Transverse colon (tissue), 4 donors: ENCODE results near the gene LPCAT1. TPM values are rescaled to one million over a fixed set of nuclear protein-coding genes. Genes with fewer than 3 reads are reported as not detected.

Source experiments
- DNase-seq: peaks from one replicate; pipeline ENCODE4 v3.0.0-alpha.2; 2019
- H3K27ac ChIP-seq, 4 donors: fragments of 200-600 bp; sonication (generic); 2 replicates each; pipeline ENCODE4 v1.5.1; 2016 to 2018; ENCODE audit warnings: inconsistent platforms in 4 of 4
- H3K27me3 ChIP-seq: fragments of 200-600 bp; sonication (generic); 2 replicates; pipeline ENCODE4 v1.5.1; 2017; ENCODE audit warnings: inconsistent platforms
- H3K36me3 ChIP-seq, 4 donors: fragments of 200-600 bp; sonication (generic); 2 replicates each; pipeline ENCODE4 v1.5.1; 2017 to 2019; ENCODE audit warnings: inconsistent platforms in 4 of 4
- H3K4me1 ChIP-seq, 4 donors: fragments of 200-600 bp; sonication (generic); 2 replicates each; pipeline ENCODE4 v1.5.1; 2017 to 2020; ENCODE audit warnings: inconsistent platforms in 4 of 4
- H3K4me3 ChIP-seq, 4 donors: fragments of 200-600 bp; sonication (generic); 1 replicate in 1 of 4; 2 replicates in 3 of 4; pipeline versions ENCODE4 v1.5.1 to v1.6.1; 2017 to 2019; ENCODE audit warnings: inconsistent platforms in 4 of 4
- H3K9me3 ChIP-seq, 2 donors: fragments of 200-600 bp; sonication (generic); 2 replicates each; pipeline ENCODE4 v1.5.1; 2017 to 2019; ENCODE audit warnings: inconsistent platforms in 2 of 2
- CTCF ChIP-seq, 5 experiments: fragments of 200-600 bp in 3 of 5; fragments of 450-650 bp in 2 of 5; sonication (generic) in 3 of 5; IDR thresholded peaks; 1 replicate in 2 of 5; 2 replicates in 3 of 5; pipeline ENCODE4 v1.5.1; 2016 to 2017; ENCODE audit warnings: antibody characterized with exemption in 5 of 5, inconsistent platforms in 3 of 5, mild to moderate bottlenecking in 2 of 5, moderate library complexity in 1 of 5
- EP300 ChIP-seq: sonication (generic); formaldehyde crosslinking; IDR thresholded peaks from one replicate; pipeline ENCODE4 v1.6.1; 2017; ENCODE audit warnings: antibody characterized with exemption, low read depth
- POLR2A ChIP-seq: fragments of 450-650 bp; IDR thresholded peaks from one replicate; pipeline ENCODE4 v1.6.1; 2016; ENCODE audit warnings: antibody characterized with exemption, mild to moderate bottlenecking, moderate library complexity
- POLR2AphosphoS5 ChIP-seq, 3 donors: sonication (generic); formaldehyde crosslinking; IDR thresholded peaks; one replicate each; pipeline ENCODE4 v1.6.1; 2016; ENCODE audit warnings: antibody characterized with exemption in 3 of 3
- WGBS, 2 donors: methylation state at CpG; one replicate each; pipeline ENCODE4 v1.1.5; 2018; ENCODE audit warnings: low coverage in 1 of 2; 5-methylcytosine and 5-hydroxymethylcytosine counted together
- in situ Hi-C, 4 donors: fragments of 200-750 bp; cut with MboI; loops; one replicate each; pipeline versions ENCODE4 v1.15.0 to v1.15.1; 2017; ENCODE audit warnings: low sequenced_read_pairs in 3 of 4, low pct_ligation_motif_present in 1 of 4, low pct_unique_long_range_greater_than_20kb in 1 of 4
- intact Hi-C: fragments of 100-400 bp; cut with DNase I; formaldehyde crosslinking; loops from one replicate; pipeline ENCODE4 v1.15.1; 2023; ENCODE audit warnings: low total_unique reads
- total RNA-seq, 4 donors: library from RNA; depleted of rRNA; stranded (reverse); fragments of >200 nt; gene quantifications; one replicate each; pipeline ENCODE4 v1.1.0, GENCODE V29; 2016

Gene LPCAT1
- total RNA-seq, 4 donors from 2014 or later = 10.0 to 50.5 (median 21.0) TPM

- in situ Hi-C loops (no loop called here), intact Hi-C loops (no loop called here)
- no peaks in the 10 kb centered on the region for H3K27me3 ChIP-seq
- H3K36me3 ChIP-seq = no peaks in the 10 kb centered on the region
- no peak overlapping the region for H3K27ac ChIP-seq
- WGBS, 2 donors = 70 to 92% methylated on average over 4 to 27 of the region's 27 CpGs
- H3K9me3 ChIP-seq = no peaks in the 10 kb centered on the region
- TF ChIP-seq CTCF (IDR thresholded peaks at IDR 0.05) (no peak), POLR2AphosphoS5 (IDR thresholded peaks at IDR 0.05) (no peak), EP300 (no peak), POLR2A (no peak)
- no peak for DNase-seq
- H3K4me3 ChIP-seq = no peak overlapping the region
- no peaks in the 10 kb centered on the region for H3K4me1 ChIP-seq
These were observed 51.5 kb downstream of the LPCAT1 start for GRCh38 chr5:1471997-1472963.

- H3K4me1 ChIP-seq = no peaks in the 10 kb centered on the region
- intact Hi-C loops (no loop called here), in situ Hi-C loops (no loop called here)
- no peak overlapping the region for H3K27ac ChIP-seq
- no peaks in the 10 kb centered on the region for H3K27me3 ChIP-seq
- H3K36me3 ChIP-seq = no peaks in the 10 kb centered on the region
- 84% methylated on average over 8 of the region's 8 CpGs; no CpG with 5 or more reads in 1 of the 2 donors for WGBS, 2 donors
- no peak overlapping the region for H3K4me3 ChIP-seq
- no peak for DNase-seq
- TF ChIP-seq CTCF (IDR thresholded peaks at IDR 0.05) = no peak
- no peak for TF ChIP-seq POLR2A
- TF ChIP-seq EP300 = no peak
- TF ChIP-seq POLR2AphosphoS5 (IDR thresholded peaks at IDR 0.05) = no peak
- H3K9me3 ChIP-seq = no peaks in the 10 kb centered on the region
These were observed 52.4 kb downstream of the LPCAT1 start for GRCh38 chr5:1471240-1471853.

GRCh38 chr5:1470762-1471211 lies 53.0 kb downstream of the LPCAT1 start:
- WGBS, 2 donors = 78 to 80% methylated on average over 1 to 18 of the region's 18 CpGs
- intact Hi-C loops (no loop called here), in situ Hi-C loops (no loop called here)
- Histone ChIP-seq H3K9me3 (no peaks in the 10 kb centered on the region), H3K4me3 (no peak overlapping the region), H3K27me3 (no peaks in the 10 kb centered on the region), H3K4me1 (no peaks in the 10 kb centered on the region), H3K36me3 (no peaks in the 10 kb centered on the region), H3K27ac (no peak overlapping the region)
- no peak for DNase-seq
- no peak for TF ChIP-seq EP300
- no peak for TF ChIP-seq CTCF (IDR thresholded peaks at IDR 0.05)
- no peak for TF ChIP-seq POLR2A
- no peak for TF ChIP-seq POLR2AphosphoS5 (IDR thresholded peaks at IDR 0.05)
